MG63 (cell line): ENCODE data around the gene SSPN. TPM values are rescaled to one million over a fixed set of nuclear protein-coding genes. Genes with fewer than 3 reads are reported as not detected.

ENCODE experiments used
- DNase-seq: peaks from one replicate; pipeline ENCODE4 v3.0.0-alpha.2; 2020
- H3K27me3 ChIP-seq: fragments of 250-450 bp; sonication (Bioruptor Pico); 2 replicates; pipeline ENCODE4 v1.5.1; 2020; ENCODE audit warnings: mild to moderate bottlenecking, moderate library complexity
- H3K36me3 ChIP-seq: fragments of 250-450 bp; sonication (Bioruptor Pico); 2 replicates; pipeline ENCODE4 v1.5.1; 2020; ENCODE audit warnings: mild to moderate bottlenecking, moderate library complexity
- H3K4me3 ChIP-seq: fragments of 250-450 bp; sonication (Bioruptor Pico); 2 replicates; pipeline ENCODE4 v1.5.1; 2020; ENCODE audit warnings: mild to moderate bottlenecking, moderate library complexity
- H3K9me3 ChIP-seq: fragments of 250-450 bp; sonication (Bioruptor Pico); 2 replicates; pipeline ENCODE4 v1.5.1; 2020; ENCODE audit warnings: mild to moderate bottlenecking, moderate library complexity
- total RNA-seq: library from RNA; depleted of rRNA; stranded (reverse); fragments of >200 nt; shearing (Covaris generic); gene quantifications from 2 replicates; pipeline ENCODE4 v1.2.3, GENCODE V29; 2014; ENCODE audit warnings: low replicate concordance

SSPN gene
- total RNA-seq, 1 experiment from 2014 or later = 0.13 TPM

GRCh38 chr12:26176725-26177124 is 18.6 kb upstream of the SSPN start:
- no peaks in the 10 kb centered on the region for H3K9me3 ChIP-seq
- H3K27me3 ChIP-seq = no peaks in the 10 kb centered on the region
- no peak overlapping the region for H3K4me3 ChIP-seq
- no peaks in the 10 kb centered on the region for H3K36me3 ChIP-seq
- DNase-seq = no peak

GRCh38 chr12:26177283-26177682 is 18.1 kb upstream of the SSPN start:
- Histone ChIP-seq H3K9me3 (no peaks in the 10 kb centered on the region), H3K4me3 (no peak overlapping the region), H3K27me3 (no peaks in the 10 kb centered on the region), H3K36me3 (no peaks in the 10 kb centered on the region)
- DNase-seq = no peak

- Histone ChIP-seq H3K9me3 (no peaks in the 10 kb centered on the region), H3K36me3 (no peaks in the 10 kb centered on the region), H3K27me3 (0 out of 2 replicates have a peak, but pooled peaks cover 4% of the 10 kb centered on the region), H3K4me3 (no peak overlapping the region)
- no peak for DNase-seq
These were observed 15.5 kb upstream of the SSPN start for GRCh38 chr12:26179826-26180225.

- Histone ChIP-seq H3K27me3 (0 out of 2 replicates have a peak, but pooled peaks cover 4% of the 10 kb centered on the region), H3K9me3 (no peaks in the 10 kb centered on the region), H3K4me3 (no peak overlapping the region), H3K36me3 (no peaks in the 10 kb centered on the region)
- DNase-seq = no peak
These were observed 13.0 kb upstream of the SSPN start for GRCh38 chr12:26182377-26182776.

- Histone ChIP-seq H3K9me3 (no peaks in the 10 kb centered on the region), H3K4me3 (no peak overlapping the region), H3K36me3 (no peaks in the 10 kb centered on the region), H3K27me3 (0 out of 2 replicates have a peak, but pooled peaks cover 4% of the 10 kb centered on the region)
- DNase-seq = no peak
These were observed 9.6 kb upstream of the SSPN start for GRCh38 chr12:26185532-26186320.

GRCh38 chr12:26187014-26187798 is 8.2 kb upstream of the SSPN start:
- DNase-seq = peak; percentile 77

GRCh38 chr12:26188127-26188526 is 7.2 kb upstream of the SSPN start:
- no peaks in the 10 kb centered on the region for H3K9me3 ChIP-seq
- H3K27me3 ChIP-seq = 0 out of 2 replicates have a peak, but pooled peaks cover 3% of the 10 kb centered on the region
- H3K36me3 ChIP-seq = no peaks in the 10 kb centered on the region
- DNase-seq = peak; percentile 51
- H3K4me3 ChIP-seq = no peak overlapping the region

More at GRCh38 chr12:26187014-26187798, 8.2 kb upstream of the SSPN start:
- Histone ChIP-seq H3K4me3 (no peak overlapping the region), H3K9me3 (no peaks in the 10 kb centered on the region), H3K36me3 (no peaks in the 10 kb centered on the region), H3K27me3 (0 out of 2 replicates have a peak, but pooled peaks cover 4% of the 10 kb centered on the region)

- H3K27me3 ChIP-seq = no peaks in the 10 kb centered on the region
- no peaks in the 10 kb centered on the region for H3K9me3 ChIP-seq
- H3K36me3 ChIP-seq = no peaks in the 10 kb centered on the region
- H3K4me3 ChIP-seq = no peak overlapping the region
- no peak for DNase-seq
These were observed 6.7 kb upstream of the SSPN start for GRCh38 chr12:26188641-26189040.

- DNase-seq = no peak
- H3K27me3 ChIP-seq = no peaks in the 10 kb centered on the region
- no peak overlapping the region for H3K4me3 ChIP-seq
- no peaks in the 10 kb centered on the region for H3K36me3 ChIP-seq
- no peaks in the 10 kb centered on the region for H3K9me3 ChIP-seq
These were observed 3.2 kb upstream of the SSPN start for GRCh38 chr12:26192142-26192541.

- no peak overlapping the region for H3K4me3 ChIP-seq
- H3K27me3 ChIP-seq = no peaks in the 10 kb centered on the region
- H3K36me3 ChIP-seq = no peaks in the 10 kb centered on the region
- no peak for DNase-seq
- no peaks in the 10 kb centered on the region for H3K9me3 ChIP-seq
These were observed 1.8 kb upstream of the SSPN start for GRCh38 chr12:26193539-26193938.

- peak overlapping the region; percentile 35 for H3K4me3 ChIP-seq
- no peaks in the 10 kb centered on the region for H3K9me3 ChIP-seq
- DNase-seq = peak; percentile 52
- no peaks in the 10 kb centered on the region for H3K36me3 ChIP-seq
- no peaks in the 10 kb centered on the region for H3K27me3 ChIP-seq
These were observed 458 bp downstream of the SSPN start for GRCh38 chr12:26195641-26196420.

GRCh38 chr12:26196421-26196716 is 996 bp downstream of the SSPN start:
- DNase-seq = no peak
- Histone ChIP-seq H3K36me3 (no peaks in the 10 kb centered on the region), H3K4me3 (no peak overlapping the region), H3K9me3 (no peaks in the 10 kb centered on the region), H3K27me3 (no peaks in the 10 kb centered on the region)

- Histone ChIP-seq H3K9me3 (no peaks in the 10 kb centered on the region), H3K27me3 (no peaks in the 10 kb centered on the region), H3K4me3 (no peak overlapping the region), H3K36me3 (no peaks in the 10 kb centered on the region)
- DNase-seq = no peak
These were observed 2.5 kb downstream of the SSPN start for GRCh38 chr12:26197832-26198231.

GRCh38 chr12:26198742-26199141 is 3.4 kb downstream of the SSPN start:
- DNase-seq = peak; percentile 62
- no peaks in the 10 kb centered on the region for H3K27me3 ChIP-seq
- H3K4me3 ChIP-seq = no peak overlapping the region
- no peaks in the 10 kb centered on the region for H3K9me3 ChIP-seq
- no peaks in the 10 kb centered on the region for H3K36me3 ChIP-seq

GRCh38 chr12:26203167-26203780 is 7.9 kb downstream of the SSPN start:
- Histone ChIP-seq H3K27me3 (peaks cover 14% of the 10 kb centered on the region; the same call in 1 of the 2 replicates), H3K36me3 (no peaks in the 10 kb centered on the region), H3K9me3 (no peaks in the 10 kb centered on the region), H3K4me3 (no peak overlapping the region)
- DNase-seq = no peak

GRCh38 chr12:26204612-26205289 is 9.4 kb downstream of the SSPN start:
- DNase-seq = no peak
- Histone ChIP-seq H3K9me3 (no peaks in the 10 kb centered on the region), H3K36me3 (no peaks in the 10 kb centered on the region), H3K4me3 (no peak overlapping the region), H3K27me3 (peaks cover 14% of the 10 kb centered on the region; the same call in 1 of the 2 replicates)
